Hepatocyte (in vitro differentiated cells): ENCODE results near the gene SYT8. TPM values are rescaled to one million over a fixed set of nuclear protein-coding genes. Genes with fewer than 3 reads are reported as not detected.
"Not testable (repeated sequence)": the region's sequence is repeated elsewhere in the genome, so short reads cannot be mapped to it uniquely, and the experiment has no call there.

Source experiments
- DNase-seq: peaks from one replicate; pipeline ENCODE4 v3.0.0-alpha.2; 2016; ENCODE audit warnings: low spot score
- H2AFZ ChIP-seq: fragments of 200-600 bp; sonication (generic); 2 replicates; pipeline ENCODE4 v1.6.0; 2016; ENCODE audit warnings: antibody characterized with exemption, mild to moderate bottlenecking
- H3K27ac ChIP-seq: fragments of 200-600 bp; sonication (generic); 2 replicates; pipeline ENCODE4 v1.5.1; 2016; ENCODE audit warnings: mild to moderate bottlenecking
- H3K27me3 ChIP-seq: fragments of 200-600 bp; sonication (generic); 2 replicates; pipeline ENCODE4 v1.6.1; 2016
- H3K36me3 ChIP-seq: fragments of 200-600 bp; sonication (generic); replicated peaks from 2 replicates; pipeline ENCODE4 v1.5.1; 2016; ENCODE audit warnings: low read depth; ENCODE audit not compliant: insufficient read depth
- H3K4me1 ChIP-seq: fragments of 200-600 bp; sonication (generic); 2 replicates; pipeline ENCODE4 v1.5.1; 2016; ENCODE audit warnings: mild to moderate bottlenecking, moderate library complexity; ENCODE audit not compliant: insufficient read depth
- H3K4me2 ChIP-seq: fragments of 200-600 bp; sonication (generic); 2 replicates; pipeline ENCODE4 v1.6.0; 2016
- H3K4me3 ChIP-seq: fragments of 200-600 bp; sonication (generic); 2 replicates; pipeline ENCODE4 v1.5.1; 2016; ENCODE audit warnings: mild to moderate bottlenecking
- H3K79me2 ChIP-seq: fragments of 200-600 bp; sonication (generic); 2 replicates; pipeline ENCODE4 v1.6.0; 2017; ENCODE audit warnings: mild to moderate bottlenecking
- H3K9me2 ChIP-seq: fragments of 200-600 bp; sonication (generic); replicated peaks from 2 replicates; pipeline ENCODE4 v1.6.0; 2017; ENCODE audit warnings: mild to moderate bottlenecking; ENCODE audit not compliant: insufficient read depth
- H3K9me3 ChIP-seq: fragments of 200-600 bp; sonication (generic); 2 replicates; pipeline ENCODE4 v1.5.1; 2016; ENCODE audit warnings: low read depth, mild to moderate bottlenecking
- H4K20me1 ChIP-seq: fragments of 200-600 bp; sonication (generic); 2 replicates; pipeline ENCODE4 v1.6.0; 2016; ENCODE audit warnings: mild to moderate bottlenecking; ENCODE audit not compliant: insufficient read depth, poor library complexity, severe bottlenecking
- EZH2 ChIP-seq: fragments of 200-600 bp; sonication (generic); IDR thresholded peaks from 2 replicates; pipeline ENCODE4 v1.6.1; 2016; ENCODE audit warnings: antibody characterized with exemption, mild to moderate bottlenecking, borderline replicate concordance
- EZH2phosphoT487 ChIP-seq: fragments of 200-600 bp; sonication (generic); IDR thresholded peaks from one replicate; pipeline ENCODE4 v1.6.1; 2018; ENCODE audit warnings: antibody characterized with exemption, mild to moderate bottlenecking, low read depth, moderate library complexity; ENCODE audit not compliant: unreplicated experiment, severe bottlenecking
- WGBS: methylation state at CpG from one replicate; pipeline ENCODE4 v1.1.6; 2016; ENCODE audit warnings: low lambda C conversion rate; ENCODE audit errors: missing lambda C conversion rate; 5-methylcytosine and 5-hydroxymethylcytosine counted together
- polyA plus RNA-seq: library from polyadenylated mRNA; unstranded; fragments of >200 nt; fragmentation: Nextera tagmentation; extraction: Ambion mirVana; gene quantifications from 2 replicates; pipeline ENCODE4 v1.2.1, GENCODE V29; 2016
- total RNA-seq: library from RNA; depleted of rRNA; stranded (reverse); fragments of >200 nt; gene quantifications from 2 replicates; pipeline ENCODE4 v1.2.3, GENCODE V29; 2014
- TF ChIP-seq, protein P1 (sequence below): fragments of 200-600 bp; sonication (generic); IDR thresholded peaks from 2 replicates; pipeline ENCODE4 v1.5.1; 2016; ENCODE audit warnings: antibody characterized with exemption, mild to moderate bottlenecking; ENCODE audit not compliant: poor library complexity

The SYT8 gene
- total and polyA plus RNA-seq, 2 experiments from 2014 or later, result 6.3 to 29.2 TPM

DNA sequence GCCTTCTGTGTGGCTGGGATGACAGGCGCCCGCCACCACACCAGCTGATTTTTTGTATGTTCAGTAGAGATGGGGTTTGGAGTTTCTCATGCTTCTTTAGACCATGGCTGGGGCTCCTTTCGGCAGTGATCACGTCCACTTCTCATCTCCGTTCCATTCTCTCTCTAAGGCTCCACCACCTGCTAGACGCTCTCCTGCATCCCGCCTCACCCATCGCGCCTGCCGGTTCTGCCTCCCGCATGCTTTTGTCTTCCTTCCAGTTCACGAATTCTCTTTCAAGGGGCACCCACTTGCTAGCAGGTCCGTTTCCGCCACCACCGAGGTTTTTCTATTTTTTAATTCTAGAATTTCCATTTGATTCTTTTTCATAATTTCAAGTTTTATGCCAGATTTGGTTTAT, 22.0 kb upstream of the SYT8 start:
- H4K20me1 ChIP-seq, result no peaks in the 10 kb centered on the region
- no peaks in the 10 kb centered on the region for H3K36me3 ChIP-seq
- no peak for DNase-seq
- no peaks in the 10 kb centered on the region for H3K27me3 ChIP-seq
- no peaks in the 10 kb centered on the region for H3K9me2 ChIP-seq
- H3K27ac ChIP-seq, result no peak overlapping the region
- no peak overlapping the region for H3K4me3 ChIP-seq
- peaks cover 1% of the 10 kb centered on the region for H3K4me1 ChIP-seq
- no peak overlapping the region for H3K4me2 ChIP-seq
- 89% methylated on average over 15 of the region's 15 CpGs for WGBS
- no peak overlapping the region for H2AFZ ChIP-seq
- TF ChIP-seq EZH2phosphoT487 (no peak), EZH2 (no peak)
- TF ChIP-seq, protein P1, sequence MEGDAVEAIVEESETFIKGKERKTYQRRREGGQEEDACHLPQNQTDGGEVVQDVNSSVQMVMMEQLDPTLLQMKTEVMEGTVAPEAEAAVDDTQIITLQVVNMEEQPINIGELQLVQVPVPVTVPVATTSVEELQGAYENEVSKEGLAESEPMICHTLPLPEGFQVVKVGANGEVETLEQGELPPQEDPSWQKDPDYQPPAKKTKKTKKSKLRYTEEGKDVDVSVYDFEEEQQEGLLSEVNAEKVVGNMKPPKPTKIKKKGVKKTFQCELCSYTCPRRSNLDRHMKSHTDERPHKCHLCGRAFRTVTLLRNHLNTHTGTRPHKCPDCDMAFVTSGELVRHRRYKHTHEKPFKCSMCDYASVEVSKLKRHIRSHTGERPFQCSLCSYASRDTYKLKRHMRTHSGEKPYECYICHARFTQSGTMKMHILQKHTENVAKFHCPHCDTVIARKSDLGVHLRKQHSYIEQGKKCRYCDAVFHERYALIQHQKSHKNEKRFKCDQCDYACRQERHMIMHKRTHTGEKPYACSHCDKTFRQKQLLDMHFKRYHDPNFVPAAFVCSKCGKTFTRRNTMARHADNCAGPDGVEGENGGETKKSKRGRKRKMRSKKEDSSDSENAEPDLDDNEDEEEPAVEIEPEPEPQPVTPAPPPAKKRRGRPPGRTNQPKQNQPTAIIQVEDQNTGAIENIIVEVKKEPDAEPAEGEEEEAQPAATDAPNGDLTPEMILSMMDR, result no peak
- H3K9me3 ChIP-seq, result no peaks in the 10 kb centered on the region
- no peaks in the 10 kb centered on the region for H3K79me2 ChIP-seq

DNA sequence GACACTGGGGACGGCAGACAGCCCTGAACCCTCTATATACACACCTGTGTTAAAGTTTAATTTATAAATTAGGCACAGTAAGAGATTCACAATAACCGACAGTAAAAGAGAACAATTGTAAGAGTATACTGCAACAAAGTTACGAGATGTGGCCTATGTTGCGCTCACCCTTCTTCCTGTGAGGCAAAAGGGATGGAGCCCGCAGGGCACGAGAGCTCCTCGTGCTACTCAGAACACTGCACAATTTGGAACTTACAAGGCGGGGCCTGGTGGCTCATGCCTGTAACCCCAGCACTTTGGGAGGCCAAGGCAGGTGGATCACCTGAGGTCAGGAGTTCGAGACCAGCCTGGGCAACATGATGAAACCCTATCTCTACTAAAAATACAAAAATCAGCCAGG, 21.4 kb upstream of the SYT8 start:
- not testable (repeated sequence) for H3K9me2 ChIP-seq, H3K9me3 ChIP-seq, H3K27ac ChIP-seq, H3K36me3 ChIP-seq, DNase-seq, H3K27me3 ChIP-seq, H3K79me2 ChIP-seq, H4K20me1 ChIP-seq, H3K4me3 ChIP-seq, H2AFZ ChIP-seq, H3K4me2 ChIP-seq, H3K4me1 ChIP-seq
- 91% methylated on average over 9 of the region's 9 CpGs for WGBS

DNA sequence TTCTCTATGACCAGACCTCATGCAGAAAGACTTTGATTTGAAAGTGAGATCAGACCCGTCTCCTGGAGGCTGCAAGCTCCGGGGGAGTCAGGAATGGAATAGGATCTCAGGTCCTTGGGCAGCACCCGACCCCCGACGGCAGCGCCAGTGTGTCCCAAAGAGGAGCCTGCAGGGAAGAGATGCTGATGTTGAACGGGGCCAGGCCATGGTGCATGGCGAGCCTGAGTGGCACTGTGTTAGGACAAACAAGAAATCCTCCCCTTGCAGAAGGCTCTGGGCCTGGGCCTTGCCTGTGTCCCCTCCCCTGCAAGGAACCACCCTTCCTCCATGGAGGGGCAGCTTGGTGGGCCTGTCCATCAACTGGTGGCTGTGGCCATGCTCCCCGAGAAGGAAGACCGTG, 20.1 kb upstream of the SYT8 start:
- Histone ChIP-seq H3K4me3 (no peak overlapping the region), H3K27me3 (no peaks in the 10 kb centered on the region), H3K9me3 (no peaks in the 10 kb centered on the region), H2AFZ (no peak overlapping the region), H3K9me2 (no peaks in the 10 kb centered on the region), H3K4me2 (no peak overlapping the region), H3K4me1 (no peaks in the 10 kb centered on the region), H4K20me1 (no peaks in the 10 kb centered on the region), H3K36me3 (no peaks in the 10 kb centered on the region), H3K79me2 (no peaks in the 10 kb centered on the region), H3K27ac (no peak overlapping the region)
- no peak for DNase-seq
- WGBS, result 90% methylated on average over 10 of the region's 10 CpGs
- no peak for TF ChIP-seq EZH2phosphoT487
- no peak for TF ChIP-seq EZH2
- TF ChIP-seq, protein P1, result no peak

- no peak overlapping the region for H3K27ac ChIP-seq
- no peaks in the 10 kb centered on the region for H4K20me1 ChIP-seq
- no peaks in the 10 kb centered on the region for H3K27me3 ChIP-seq
- no peaks in the 10 kb centered on the region for H3K36me3 ChIP-seq
- H2AFZ ChIP-seq, result no peak overlapping the region
- H3K9me2 ChIP-seq, result no peaks in the 10 kb centered on the region
- no peak overlapping the region for H3K4me2 ChIP-seq
- TF ChIP-seq EZH2 (no peak), EZH2phosphoT487 (no peak)
- TF ChIP-seq, protein P1, result no peak
- WGBS, result 93% methylated on average over 8 of the region's 8 CpGs
- no peaks in the 10 kb centered on the region for H3K79me2 ChIP-seq
- no peak overlapping the region for H3K4me3 ChIP-seq
- no peaks in the 10 kb centered on the region for H3K4me1 ChIP-seq
- H3K9me3 ChIP-seq, result no peaks in the 10 kb centered on the region
- no peak for DNase-seq
Observed at GRCh38 chr11:1815311-1815710, 19.5 kb upstream of the SYT8 start.
